ENCODE data around the gene ERICH2.

ERICH2 gene

DNA sequence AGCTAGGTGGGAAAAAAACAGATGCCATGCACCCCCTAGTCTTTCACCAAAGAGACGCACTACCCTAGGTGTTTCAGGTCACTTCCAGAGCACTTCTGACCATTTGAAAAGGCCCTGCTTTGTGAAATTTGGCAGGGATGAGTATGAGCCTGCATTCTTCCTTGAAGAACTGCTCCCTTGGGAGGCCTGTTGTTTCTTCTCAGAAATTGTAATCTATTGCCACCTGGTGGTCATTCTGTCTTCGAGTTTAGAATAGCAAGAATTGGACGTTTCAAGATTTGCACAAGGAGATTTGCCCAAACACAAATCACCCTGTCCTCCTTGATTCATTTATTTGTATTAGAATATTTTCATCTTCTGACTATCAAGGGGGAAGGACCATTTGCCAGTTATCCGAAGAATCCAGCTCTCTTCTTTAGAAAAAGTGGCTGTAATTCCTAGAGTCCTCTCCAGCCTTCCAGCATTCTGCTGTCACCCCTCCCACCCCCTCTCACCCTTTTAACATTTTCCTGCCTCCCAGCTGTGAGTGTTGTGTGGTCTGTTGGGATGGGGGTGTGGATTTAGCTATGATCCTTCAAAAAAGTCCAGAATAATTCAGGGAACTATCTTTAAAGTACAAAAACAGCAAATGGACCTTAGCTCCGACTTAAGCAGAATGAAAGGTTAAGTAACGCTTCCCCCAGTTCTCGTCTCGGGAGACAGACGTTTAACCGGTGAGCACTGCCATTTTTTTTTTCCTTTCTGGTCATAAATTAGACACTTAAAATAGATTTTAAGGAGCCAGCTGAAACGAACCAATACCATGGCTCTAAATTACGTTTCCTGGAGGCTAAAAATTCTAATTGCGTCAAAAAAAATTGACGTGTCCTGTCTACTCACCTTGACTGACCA is 42.8 kb downstream of the ERICH2 start (continued):
- TF ChIP-seq, protein P1, sequence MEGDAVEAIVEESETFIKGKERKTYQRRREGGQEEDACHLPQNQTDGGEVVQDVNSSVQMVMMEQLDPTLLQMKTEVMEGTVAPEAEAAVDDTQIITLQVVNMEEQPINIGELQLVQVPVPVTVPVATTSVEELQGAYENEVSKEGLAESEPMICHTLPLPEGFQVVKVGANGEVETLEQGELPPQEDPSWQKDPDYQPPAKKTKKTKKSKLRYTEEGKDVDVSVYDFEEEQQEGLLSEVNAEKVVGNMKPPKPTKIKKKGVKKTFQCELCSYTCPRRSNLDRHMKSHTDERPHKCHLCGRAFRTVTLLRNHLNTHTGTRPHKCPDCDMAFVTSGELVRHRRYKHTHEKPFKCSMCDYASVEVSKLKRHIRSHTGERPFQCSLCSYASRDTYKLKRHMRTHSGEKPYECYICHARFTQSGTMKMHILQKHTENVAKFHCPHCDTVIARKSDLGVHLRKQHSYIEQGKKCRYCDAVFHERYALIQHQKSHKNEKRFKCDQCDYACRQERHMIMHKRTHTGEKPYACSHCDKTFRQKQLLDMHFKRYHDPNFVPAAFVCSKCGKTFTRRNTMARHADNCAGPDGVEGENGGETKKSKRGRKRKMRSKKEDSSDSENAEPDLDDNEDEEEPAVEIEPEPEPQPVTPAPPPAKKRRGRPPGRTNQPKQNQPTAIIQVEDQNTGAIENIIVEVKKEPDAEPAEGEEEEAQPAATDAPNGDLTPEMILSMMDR (tag by site-specific recombination; IDR thresholded peaks at IDR 0.05): peak; percentile 51; the same call in 1 of the 2 replicates
- peak; percentile 81 for TF ChIP-seq ZNF654 (tag by site-specific recombination; IDR thresholded peaks at IDR 0.05; ENCODE audit: low read depth)

DNA sequence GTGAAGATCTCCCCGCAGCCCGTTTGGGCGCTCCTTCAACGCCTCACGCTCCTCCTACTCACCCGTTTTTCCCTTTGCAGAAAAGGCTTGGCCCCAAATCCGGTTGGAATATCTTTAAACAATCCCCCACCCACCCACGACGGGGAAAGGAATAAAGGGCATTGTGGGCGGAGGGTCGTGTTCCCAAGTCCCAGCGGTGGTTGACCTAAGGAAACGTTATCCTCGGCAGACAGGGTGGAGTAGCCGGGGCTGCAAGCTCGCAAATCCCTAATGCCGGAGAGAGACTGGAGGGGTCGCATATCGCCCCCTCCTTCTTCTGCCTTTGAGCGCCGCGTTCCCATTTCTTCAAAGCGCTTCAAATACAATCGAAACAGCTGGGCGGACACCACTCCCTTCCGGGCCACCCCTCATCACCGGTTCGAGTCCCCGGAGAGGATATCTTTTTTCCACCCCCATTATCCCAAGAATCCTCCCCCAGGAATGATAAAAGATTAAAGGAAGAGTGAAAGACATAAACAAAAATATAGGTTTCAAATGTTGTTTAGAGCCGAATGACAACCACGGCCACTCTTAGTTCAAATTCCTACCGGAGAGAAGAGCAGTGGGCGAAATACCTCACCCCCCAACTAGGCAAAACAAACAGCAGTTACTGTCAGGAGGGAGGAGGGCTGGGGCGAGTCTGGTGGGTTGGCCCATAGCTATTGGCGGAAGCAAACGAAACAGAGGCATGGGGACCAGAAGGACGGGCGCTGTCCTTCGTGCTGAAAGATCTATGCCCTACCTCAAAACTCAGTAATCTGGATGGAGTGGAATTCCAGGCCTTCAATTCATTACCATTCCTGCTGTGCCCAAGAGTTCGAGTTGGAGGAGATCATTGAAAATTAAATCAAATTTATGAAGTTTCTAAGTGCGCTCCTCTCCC is 43.7 kb downstream of the ERICH2 start:
- TF ChIP-seq, protein P2, sequence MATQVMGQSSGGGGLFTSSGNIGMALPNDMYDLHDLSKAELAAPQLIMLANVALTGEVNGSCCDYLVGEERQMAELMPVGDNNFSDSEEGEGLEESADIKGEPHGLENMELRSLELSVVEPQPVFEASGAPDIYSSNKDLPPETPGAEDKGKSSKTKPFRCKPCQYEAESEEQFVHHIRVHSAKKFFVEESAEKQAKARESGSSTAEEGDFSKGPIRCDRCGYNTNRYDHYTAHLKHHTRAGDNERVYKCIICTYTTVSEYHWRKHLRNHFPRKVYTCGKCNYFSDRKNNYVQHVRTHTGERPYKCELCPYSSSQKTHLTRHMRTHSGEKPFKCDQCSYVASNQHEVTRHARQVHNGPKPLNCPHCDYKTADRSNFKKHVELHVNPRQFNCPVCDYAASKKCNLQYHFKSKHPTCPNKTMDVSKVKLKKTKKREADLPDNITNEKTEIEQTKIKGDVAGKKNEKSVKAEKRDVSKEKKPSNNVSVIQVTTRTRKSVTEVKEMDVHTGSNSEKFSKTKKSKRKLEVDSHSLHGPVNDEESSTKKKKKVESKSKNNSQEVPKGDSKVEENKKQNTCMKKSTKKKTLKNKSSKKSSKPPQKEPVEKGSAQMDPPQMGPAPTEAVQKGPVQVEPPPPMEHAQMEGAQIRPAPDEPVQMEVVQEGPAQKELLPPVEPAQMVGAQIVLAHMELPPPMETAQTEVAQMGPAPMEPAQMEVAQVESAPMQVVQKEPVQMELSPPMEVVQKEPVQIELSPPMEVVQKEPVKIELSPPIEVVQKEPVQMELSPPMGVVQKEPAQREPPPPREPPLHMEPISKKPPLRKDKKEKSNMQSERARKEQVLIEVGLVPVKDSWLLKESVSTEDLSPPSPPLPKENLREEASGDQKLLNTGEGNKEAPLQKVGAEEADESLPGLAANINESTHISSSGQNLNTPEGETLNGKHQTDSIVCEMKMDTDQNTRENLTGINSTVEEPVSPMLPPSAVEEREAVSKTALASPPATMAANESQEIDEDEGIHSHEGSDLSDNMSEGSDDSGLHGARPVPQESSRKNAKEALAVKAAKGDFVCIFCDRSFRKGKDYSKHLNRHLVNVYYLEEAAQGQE (tag by site-specific recombination; IDR thresholded peaks at IDR 0.05): peak; percentile 94
- TF ChIP-seq EGR2 (tag by site-specific recombination; IDR thresholded peaks at IDR 0.05; ENCODE audit: low read depth): peak; percentile 68
- no peak for TF ChIP-seq KLF8 (tag by site-specific recombination; IDR thresholded peaks at IDR 0.05)
- TF ChIP-seq ZFHX2 (tag by site-specific recombination; conservative IDR thresholded peaks at IDR 0.05): peak; percentile 87
- no peak for TF ChIP-seq ZNF560 (tag by site-specific recombination; IDR thresholded peaks at IDR 0.05; ENCODE audit: borderline replicate concordance)
- TF ChIP-seq ZBTB8A (tag by site-specific recombination; IDR thresholded peaks at IDR 0.05): 0 out of 2 replicates have a peak, but pooled peaks have one; percentile 23
- Histone ChIP-seq H3K36me3 (ENCODE audit: control insufficient read depth in 2 of 2, insufficient read depth in 1 of 2, low read length in 2 of 2) (no peaks in the 10 kb centered on the region), H3K9me3 (ENCODE audit: control insufficient read depth, insufficient read depth, low read depth, low read length) (no peaks in the 10 kb centered on the region), H3K27ac (ENCODE audit: extremely low read depth, low read depth, low read length) (no peak overlapping the region), H3K4me1 (ENCODE audit: control insufficient read depth, insufficient read depth, low read length) (no peaks in the 10 kb centered on the region), H3K4me3 (ENCODE audit: low read depth, low read length) (no peak overlapping the region; the same call in 1 of the 2 replicates)
- CTCF ChIA-PET: interaction anchor here (0.5 to 6.4 kb wide), 32 partner anchors 12 to 578 kb away, joined by 3 to 115 read pairs (median 6); no protein-coding TSS in a partner anchor
- POLR2A ChIA-PET: no interaction called here

DNA sequence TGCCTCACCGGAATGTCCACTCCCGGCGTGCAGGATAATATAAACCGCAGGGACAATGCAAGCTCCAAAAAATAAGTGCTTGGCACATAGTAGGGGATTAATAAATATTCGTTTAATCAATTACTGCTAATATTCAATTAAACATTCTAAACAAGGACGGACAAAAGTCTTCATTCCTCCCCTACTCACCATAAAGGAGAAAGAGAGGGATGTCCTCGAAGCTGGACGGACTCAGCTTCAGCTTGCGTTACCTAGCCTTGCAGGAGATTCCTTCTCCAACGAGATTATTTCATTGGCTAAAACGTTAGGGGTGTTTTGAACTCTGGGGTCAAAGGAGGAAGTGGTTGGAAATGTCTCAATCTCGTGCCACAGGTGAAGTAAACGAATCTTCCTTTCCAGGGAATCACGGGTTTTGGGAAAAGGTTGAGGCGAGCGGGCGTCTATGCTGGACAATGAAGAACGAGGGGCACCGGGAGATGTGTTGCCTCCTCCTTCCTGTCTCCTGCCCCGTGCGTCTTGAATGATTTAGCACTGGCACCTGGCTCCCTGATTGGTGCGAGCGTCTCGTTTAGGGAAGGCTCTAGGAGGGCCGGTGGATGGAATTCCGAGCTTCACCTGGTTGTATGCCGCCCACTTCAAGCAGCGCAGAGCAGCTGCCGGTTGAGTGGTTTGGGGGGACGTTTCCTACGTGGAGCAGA is 44.5 kb downstream of the ERICH2 start:
- ChIA-PET POLR2A (no interaction called here), CTCF (interaction anchor here (0.7 to 6.4 kb wide), 10 partner anchors 78 to 579 kb away, joined by 3 to 115 read pairs (median 8); no protein-coding TSS in a partner anchor)
- Histone ChIP-seq H3K36me3 (ENCODE audit: control insufficient read depth in 2 of 2, insufficient read depth in 1 of 2, low read length in 2 of 2) (no peaks in the 10 kb centered on the region), H3K9me3 (ENCODE audit: control insufficient read depth, insufficient read depth, low read depth, low read length) (no peaks in the 10 kb centered on the region), H3K4me1 (ENCODE audit: control insufficient read depth, insufficient read depth, low read length) (no peaks in the 10 kb centered on the region), H3K4me3 (ENCODE audit: low read depth, low read length) (no peak overlapping the region), H3K27ac (ENCODE audit: extremely low read depth, low read depth, low read length) (no peak overlapping the region)
- TF ChIP-seq BCL11B (tag by site-specific recombination; IDR thresholded peaks at IDR 0.05; ENCODE audit: low read depth) (no peak), ZNF211 (tag by site-specific recombination; IDR thresholded peaks at IDR 0.05; ENCODE audit: low read depth) (no peak), ZNF214 (tag by site-specific recombination; IDR thresholded peaks at IDR 0.05; ENCODE audit: borderline replicate concordance) (no peak), ZNF23 (tag by site-specific recombination; IDR thresholded peaks at IDR 0.05; ENCODE audit: borderline replicate concordance) (no peak), ZNF549 (tag by site-specific recombination; IDR thresholded peaks at IDR 0.05) (no peak), ZNF747 (tag by site-specific recombination; IDR thresholded peaks at IDR 0.05) (no peak), ZNF768 (tag by site-specific recombination; IDR thresholded peaks at IDR 0.05) (no peak)
- TF ChIP-seq, protein P3, sequence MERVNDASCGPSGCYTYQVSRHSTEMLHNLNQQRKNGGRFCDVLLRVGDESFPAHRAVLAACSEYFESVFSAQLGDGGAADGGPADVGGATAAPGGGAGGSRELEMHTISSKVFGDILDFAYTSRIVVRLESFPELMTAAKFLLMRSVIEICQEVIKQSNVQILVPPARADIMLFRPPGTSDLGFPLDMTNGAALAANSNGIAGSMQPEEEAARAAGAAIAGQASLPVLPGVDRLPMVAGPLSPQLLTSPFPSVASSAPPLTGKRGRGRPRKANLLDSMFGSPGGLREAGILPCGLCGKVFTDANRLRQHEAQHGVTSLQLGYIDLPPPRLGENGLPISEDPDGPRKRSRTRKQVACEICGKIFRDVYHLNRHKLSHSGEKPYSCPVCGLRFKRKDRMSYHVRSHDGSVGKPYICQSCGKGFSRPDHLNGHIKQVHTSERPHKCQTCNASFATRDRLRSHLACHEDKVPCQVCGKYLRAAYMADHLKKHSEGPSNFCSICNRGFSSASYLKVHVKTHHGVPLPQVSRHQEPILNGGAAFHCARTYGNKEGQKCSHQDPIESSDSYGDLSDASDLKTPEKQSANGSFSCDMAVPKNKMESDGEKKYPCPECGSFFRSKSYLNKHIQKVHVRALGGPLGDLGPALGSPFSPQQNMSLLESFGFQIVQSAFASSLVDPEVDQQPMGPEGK (tag by site-specific recombination; IDR thresholded peaks at IDR 0.05): no peak
- TF ChIP-seq, protein P4, sequence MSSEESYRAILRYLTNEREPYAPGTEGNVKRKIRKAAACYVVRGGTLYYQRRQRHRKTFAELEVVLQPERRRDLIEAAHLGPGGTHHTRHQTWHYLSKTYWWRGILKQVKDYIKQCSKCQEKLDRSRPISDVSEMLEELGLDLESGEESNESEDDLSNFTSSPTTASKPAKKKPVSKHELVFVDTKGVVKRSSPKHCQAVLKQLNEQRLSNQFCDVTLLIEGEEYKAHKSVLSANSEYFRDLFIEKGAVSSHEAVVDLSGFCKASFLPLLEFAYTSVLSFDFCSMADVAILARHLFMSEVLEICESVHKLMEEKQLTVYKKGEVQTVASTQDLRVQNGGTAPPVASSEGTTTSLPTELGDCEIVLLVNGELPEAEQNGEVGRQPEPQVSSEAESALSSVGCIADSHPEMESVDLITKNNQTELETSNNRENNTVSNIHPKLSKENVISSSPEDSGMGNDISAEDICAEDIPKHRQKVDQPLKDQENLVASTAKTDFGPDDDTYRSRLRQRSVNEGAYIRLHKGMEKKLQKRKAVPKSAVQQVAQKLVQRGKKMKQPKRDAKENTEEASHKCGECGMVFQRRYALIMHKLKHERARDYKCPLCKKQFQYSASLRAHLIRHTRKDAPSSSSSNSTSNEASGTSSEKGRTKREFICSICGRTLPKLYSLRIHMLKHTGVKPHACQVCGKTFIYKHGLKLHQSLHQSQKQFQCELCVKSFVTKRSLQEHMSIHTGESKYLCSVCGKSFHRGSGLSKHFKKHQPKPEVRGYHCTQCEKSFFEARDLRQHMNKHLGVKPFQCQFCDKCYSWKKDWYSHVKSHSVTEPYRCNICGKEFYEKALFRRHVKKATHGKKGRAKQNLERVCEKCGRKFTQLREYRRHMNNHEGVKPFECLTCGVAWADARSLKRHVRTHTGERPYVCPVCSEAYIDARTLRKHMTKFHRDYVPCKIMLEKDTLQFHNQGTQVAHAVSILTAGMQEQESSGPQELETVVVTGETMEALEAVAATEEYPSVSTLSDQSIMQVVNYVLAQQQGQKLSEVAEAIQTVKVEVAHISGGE (tag by site-specific recombination; conservative IDR thresholded peaks at IDR 0.05; ENCODE audit: low read depth): no peak

Measured in HEK293 (cell line).